ENCODE results near the gene PCNA.

The PCNA gene

DNA sequence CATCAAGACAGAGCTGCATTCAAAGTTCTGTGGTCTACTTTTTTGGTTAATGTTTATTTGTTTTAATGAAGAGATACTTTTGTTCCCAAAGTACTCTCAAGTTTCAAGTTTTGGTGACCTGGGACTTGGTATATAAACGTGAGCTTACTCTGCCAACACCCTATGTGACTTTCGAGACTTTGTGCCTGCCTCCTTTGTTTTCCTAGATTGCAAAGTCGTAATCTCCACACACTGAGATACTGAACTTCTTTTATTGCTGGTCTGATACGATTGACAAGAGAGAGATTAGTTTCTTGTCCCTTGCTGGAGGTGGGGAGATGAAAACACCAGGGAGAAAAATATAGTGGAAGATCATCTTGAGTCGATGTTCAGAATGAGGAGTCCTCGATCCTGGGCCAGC is 27.9 kb downstream of the PCNA start:
- Histone ChIP-seq H2AFZ (ENCODE audit: low read depth, low read length, severe bottlenecking) (no peak overlapping the region), H3K9ac (ENCODE audit: low read length) (no peak overlapping the region), H4K20me1 (ENCODE audit: low read depth, low read length) (no peaks in the 10 kb centered on the region), H3K36me3 (ENCODE audit: low read length) (no peaks in the 10 kb centered on the region), H3K79me2 (ENCODE audit: insufficient read depth, low read length) (no peaks in the 10 kb centered on the region), H3K9me3 (ENCODE audit: insufficient read depth, low read length) (no peaks in the 10 kb centered on the region), H3K27me3 (ENCODE audit: low read length) (no peaks in the 10 kb centered on the region), H3F3A (ENCODE audit: insufficient read depth) (no peaks in the 10 kb centered on the region), H3K4me2 (ENCODE audit: low read depth, low read length, poor library complexity, severe bottlenecking) (no peak overlapping the region), H3K4me3 (ENCODE audit: insufficient read depth, low read length, poor library complexity, severe bottlenecking) (no peak overlapping the region), H3K9me2 (replicated peaks; ENCODE audit: insufficient read depth, low read length) (no peaks in the 10 kb centered on the region), H3K27ac (ENCODE audit: low read depth, low read length) (no peak overlapping the region)
- no peak for TF ChIP-seq EZH2phosphoT487 (conservative IDR thresholded peaks at IDR 0.05; ENCODE audit: low read length)
- TF ChIP-seq, protein P1, sequence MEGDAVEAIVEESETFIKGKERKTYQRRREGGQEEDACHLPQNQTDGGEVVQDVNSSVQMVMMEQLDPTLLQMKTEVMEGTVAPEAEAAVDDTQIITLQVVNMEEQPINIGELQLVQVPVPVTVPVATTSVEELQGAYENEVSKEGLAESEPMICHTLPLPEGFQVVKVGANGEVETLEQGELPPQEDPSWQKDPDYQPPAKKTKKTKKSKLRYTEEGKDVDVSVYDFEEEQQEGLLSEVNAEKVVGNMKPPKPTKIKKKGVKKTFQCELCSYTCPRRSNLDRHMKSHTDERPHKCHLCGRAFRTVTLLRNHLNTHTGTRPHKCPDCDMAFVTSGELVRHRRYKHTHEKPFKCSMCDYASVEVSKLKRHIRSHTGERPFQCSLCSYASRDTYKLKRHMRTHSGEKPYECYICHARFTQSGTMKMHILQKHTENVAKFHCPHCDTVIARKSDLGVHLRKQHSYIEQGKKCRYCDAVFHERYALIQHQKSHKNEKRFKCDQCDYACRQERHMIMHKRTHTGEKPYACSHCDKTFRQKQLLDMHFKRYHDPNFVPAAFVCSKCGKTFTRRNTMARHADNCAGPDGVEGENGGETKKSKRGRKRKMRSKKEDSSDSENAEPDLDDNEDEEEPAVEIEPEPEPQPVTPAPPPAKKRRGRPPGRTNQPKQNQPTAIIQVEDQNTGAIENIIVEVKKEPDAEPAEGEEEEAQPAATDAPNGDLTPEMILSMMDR (IDR thresholded peaks at IDR 0.05; ENCODE audit: insufficient read depth, low read length, poor library complexity, severe bottlenecking) = no peak

DNA sequence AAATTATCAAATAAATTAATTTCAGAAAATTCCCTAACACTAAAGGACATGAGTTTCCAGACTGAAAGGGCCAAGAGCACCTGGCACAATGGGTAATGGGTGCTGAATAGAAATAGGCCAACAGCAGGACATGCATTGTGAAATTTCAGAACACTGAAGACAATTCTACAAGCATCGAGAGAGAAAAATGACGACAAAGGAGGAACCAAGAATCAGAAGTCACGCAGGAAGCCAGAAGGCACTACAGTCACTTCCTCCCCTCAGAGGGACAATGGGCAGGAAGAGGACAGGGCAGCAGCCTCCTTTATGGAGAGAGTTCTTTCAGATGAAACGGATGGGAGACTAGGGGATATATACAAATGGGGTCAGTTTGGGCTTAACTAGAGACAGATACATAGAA is 29.6 kb downstream of the PCNA start:
- TF ChIP-seq, protein P1 (IDR thresholded peaks at IDR 0.05; ENCODE audit: insufficient read depth, low read length, poor library complexity, severe bottlenecking) = no peak
- TF ChIP-seq EZH2phosphoT487 (conservative IDR thresholded peaks at IDR 0.05; ENCODE audit: low read length) = no peak
- Histone ChIP-seq H3K27ac (ENCODE audit: low read depth, low read length) (no peak overlapping the region), H3K27me3 (ENCODE audit: low read length) (no peaks in the 10 kb centered on the region), H3K4me3 (ENCODE audit: insufficient read depth, low read length, poor library complexity, severe bottlenecking) (no peak overlapping the region), H3K36me3 (ENCODE audit: low read length) (no peaks in the 10 kb centered on the region), H3K79me2 (ENCODE audit: insufficient read depth, low read length) (no peaks in the 10 kb centered on the region), H3K4me2 (ENCODE audit: low read depth, low read length, poor library complexity, severe bottlenecking) (no peak overlapping the region), H3K9ac (ENCODE audit: low read length) (no peak overlapping the region), H3F3A (ENCODE audit: insufficient read depth) (no peaks in the 10 kb centered on the region), H4K20me1 (ENCODE audit: low read depth, low read length) (no peaks in the 10 kb centered on the region), H3K9me3 (ENCODE audit: insufficient read depth, low read length) (no peaks in the 10 kb centered on the region), H2AFZ (ENCODE audit: low read depth, low read length, severe bottlenecking) (no peak overlapping the region), H3K9me2 (replicated peaks; ENCODE audit: insufficient read depth, low read length) (no peaks in the 10 kb centered on the region)

DNA sequence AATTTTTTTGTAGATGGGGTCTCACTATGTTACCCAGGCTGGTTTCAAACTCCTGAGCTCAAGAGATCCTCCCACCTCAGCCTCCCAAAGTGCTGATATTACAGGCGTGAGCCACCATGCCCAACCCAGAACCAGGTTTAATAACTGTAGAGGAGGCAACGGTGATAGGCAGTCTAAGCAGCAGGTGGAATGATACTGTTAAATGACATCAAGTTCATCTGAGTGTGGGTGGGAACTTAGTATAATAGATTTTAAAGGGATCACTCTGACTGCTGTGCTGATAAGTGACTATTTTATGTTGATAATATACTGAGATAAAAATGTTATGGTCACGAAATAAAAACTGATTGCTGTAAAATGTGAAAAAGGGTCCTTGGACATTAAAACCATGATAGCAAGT is 31.1 kb downstream of the PCNA start:
- H3K79me2 ChIP-seq (ENCODE audit: insufficient read depth, low read length) = no peaks in the 10 kb centered on the region
- no peaks in the 10 kb centered on the region for H3K36me3 ChIP-seq (ENCODE audit: low read length)
- H3K27ac ChIP-seq (ENCODE audit: low read depth, low read length) = no peak overlapping the region
- H3K4me2 ChIP-seq (ENCODE audit: low read depth, low read length, poor library complexity, severe bottlenecking) = no peak overlapping the region
- no peaks in the 10 kb centered on the region for H3K27me3 ChIP-seq (ENCODE audit: low read length)
- no peak overlapping the region for H3K4me3 ChIP-seq (ENCODE audit: insufficient read depth, low read length, poor library complexity, severe bottlenecking)
- no peaks in the 10 kb centered on the region for H3F3A ChIP-seq (ENCODE audit: insufficient read depth)
- no peaks in the 10 kb centered on the region for H4K20me1 ChIP-seq (ENCODE audit: low read depth, low read length)
- H3K9me2 ChIP-seq (replicated peaks; ENCODE audit: insufficient read depth, low read length) = no peaks in the 10 kb centered on the region
- no peak overlapping the region for H2AFZ ChIP-seq (ENCODE audit: low read depth, low read length, severe bottlenecking)
- H3K9ac ChIP-seq (ENCODE audit: low read length) = no peak overlapping the region
- H3K9me3 ChIP-seq (ENCODE audit: insufficient read depth, low read length) = no peaks in the 10 kb centered on the region
- TF ChIP-seq EZH2phosphoT487 (conservative IDR thresholded peaks at IDR 0.05; ENCODE audit: low read length) = no peak
- TF ChIP-seq, protein P1 (IDR thresholded peaks at IDR 0.05; ENCODE audit: insufficient read depth, low read length, poor library complexity, severe bottlenecking) = no peak
